Neural cell (in vitro differentiated cells): ENCODE results near the gene HRH4. TPM values are rescaled to one million over a fixed set of nuclear protein-coding genes. Genes with fewer than 3 reads are reported as not detected.

Experiments
- H2AFZ ChIP-seq: fragments of 200-600, 300-800 bp; sonication (generic), shearing (Covaris generic); 2 replicates; pipeline ENCODE4 v1.6.0; 2014; ENCODE audit warnings: low read depth, mild to moderate bottlenecking, antibody characterized with exemption, low read length, moderate library complexity
- H3F3A ChIP-seq: fragments of 200-600 bp; shearing (Covaris generic); 2 replicates; pipeline ENCODE4 v1.6.1; 2016; ENCODE audit warnings: mild to moderate bottlenecking, moderate library complexity, mixed read lengths, antibody characterized with exemption, low read length; ENCODE audit not compliant: insufficient read depth, poor library complexity, severe bottlenecking
- H3K27ac ChIP-seq: fragments of 200-600, 300-800 bp; sonication (generic), shearing (Covaris generic); 2 replicates; pipeline ENCODE4 v1.5.1; 2014; ENCODE audit warnings: mild to moderate bottlenecking, low read length, moderate library complexity
- H3K27me3 ChIP-seq: fragments of 300-800, 200-600 bp; sonication (generic), shearing (Covaris generic); 2 replicates; pipeline ENCODE4 v1.6.0; 2014; ENCODE audit warnings: mild to moderate bottlenecking, low read depth, low read length, moderate library complexity; ENCODE audit not compliant: insufficient read depth
- H3K36me3 ChIP-seq: fragments of 300-800, 200-600 bp; sonication (generic), shearing (Covaris generic); 2 replicates; pipeline ENCODE4 v1.5.1; 2014; ENCODE audit warnings: mild to moderate bottlenecking, antibody characterized with exemption, low read length, moderate library complexity; ENCODE audit not compliant: insufficient read depth
- H3K4me2 ChIP-seq: fragments of 300-800, 200-600 bp; sonication (generic), shearing (Covaris generic); 2 replicates; pipeline ENCODE4 v1.6.0; 2014; ENCODE audit warnings: mild to moderate bottlenecking, low read length
- H3K4me3 ChIP-seq: fragments of 300-800, 200-600 bp; sonication (generic), shearing (Covaris generic); 2 replicates; pipeline ENCODE4 v1.5.1; 2014; ENCODE audit warnings: mild to moderate bottlenecking, low read length, moderate library complexity
- H3K79me2 ChIP-seq: fragments of 200-600 bp; shearing (Covaris generic); replicated peaks from 2 replicates; pipeline ENCODE4 v1.6.0; 2014; ENCODE audit warnings: mild to moderate bottlenecking, low read length, moderate library complexity; ENCODE audit not compliant: insufficient read depth
- H3K9ac ChIP-seq: fragments of 300-800, 200-600 bp; sonication (generic), shearing (Covaris generic); 2 replicates; pipeline ENCODE4 v1.6.1; 2016; ENCODE audit warnings: mild to moderate bottlenecking, low read length, mixed read lengths
- H3K9me2 ChIP-seq: fragments of 200-600 bp; shearing (Covaris generic); 2 replicates; pipeline ENCODE4 v1.6.1; 2016; ENCODE audit warnings: mild to moderate bottlenecking, low read length, mixed read lengths; ENCODE audit not compliant: insufficient read depth
- H3K9me3 ChIP-seq: fragments of 200-600, 300-800 bp; sonication (generic), shearing (Covaris generic); 2 replicates; pipeline ENCODE4 v1.6.1; 2016; ENCODE audit warnings: mild to moderate bottlenecking, mixed run types, low read length, moderate library complexity, mixed read lengths
- H4K20me1 ChIP-seq: fragments of 200-600 bp; shearing (Covaris generic); 2 replicates; pipeline ENCODE4 v1.6.1; 2016; ENCODE audit warnings: mild to moderate bottlenecking, mixed run types; ENCODE audit not compliant: insufficient read depth
- CTCF ChIP-seq: fragments of 450-650 bp; IDR thresholded peaks from 2 replicates; pipeline ENCODE4 v1.5.1; 2014; ENCODE audit warnings: antibody characterized with exemption, mild to moderate bottlenecking, moderate library complexity; ENCODE audit not compliant: poor library complexity, severe bottlenecking
- EP300 ChIP-seq: fragments of 450-650 bp; conservative IDR thresholded peaks from 2 replicates; pipeline ENCODE4 v1.6.1; 2014; ENCODE audit warnings: antibody characterized with exemption, mild to moderate bottlenecking, moderate library complexity; ENCODE audit not compliant: poor library complexity, severe bottlenecking
- EZH2 ChIP-seq: fragments of 200-600, 300-800 bp; shearing (Covaris generic), sonication (generic); IDR thresholded peaks from 2 replicates; pipeline ENCODE4 v1.6.1; 2014; ENCODE audit warnings: antibody characterized with exemption, low read length, borderline replicate concordance, mild to moderate bottlenecking; ENCODE audit not compliant: insufficient read depth, poor library complexity, severe bottlenecking
- MXI1 ChIP-seq: fragments of 450-650 bp; conservative IDR thresholded peaks from 2 replicates; pipeline ENCODE4 v1.6.1; 2014; ENCODE audit warnings: antibody characterized with exemption, mild to moderate bottlenecking; ENCODE audit not compliant: poor library complexity, severe bottlenecking
- POLR2AphosphoS5 ChIP-seq: IDR thresholded peaks from 2 replicates; pipeline ENCODE4 v1.6.1; 2012
- RAD21 ChIP-seq: fragments of 450-650 bp; conservative IDR thresholded peaks from 2 replicates; pipeline ENCODE4 v1.6.1; 2014; ENCODE audit warnings: antibody characterized with exemption, mild to moderate bottlenecking, moderate library complexity
- SMC3 ChIP-seq: fragments of 450-650 bp; conservative IDR thresholded peaks from 2 replicates; pipeline ENCODE4 v1.6.1; 2014; ENCODE audit warnings: antibody characterized with exemption, mild to moderate bottlenecking, moderate library complexity; ENCODE audit not compliant: poor library complexity
- TAF1 ChIP-seq: IDR thresholded peaks from 2 replicates; pipeline ENCODE4 v1.6.1; 2012; ENCODE audit warnings: low read depth
- polyA plus RNA-seq: library from polyadenylated mRNA; depleted of rRNA; stranded (reverse); fragments of >200 nt; gene quantifications from 2 replicates; pipeline ENCODE4 v1.2.3, GENCODE V29; 2014
- TF ChIP-seq, protein P1 (sequence below): IDR thresholded peaks from 2 replicates; pipeline ENCODE4 v1.6.1; 2012; ENCODE audit warnings: borderline replicate concordance

The HRH4 gene
- polyA plus RNA-seq, 1 donor from 2014 or later, result not detected

DNA sequence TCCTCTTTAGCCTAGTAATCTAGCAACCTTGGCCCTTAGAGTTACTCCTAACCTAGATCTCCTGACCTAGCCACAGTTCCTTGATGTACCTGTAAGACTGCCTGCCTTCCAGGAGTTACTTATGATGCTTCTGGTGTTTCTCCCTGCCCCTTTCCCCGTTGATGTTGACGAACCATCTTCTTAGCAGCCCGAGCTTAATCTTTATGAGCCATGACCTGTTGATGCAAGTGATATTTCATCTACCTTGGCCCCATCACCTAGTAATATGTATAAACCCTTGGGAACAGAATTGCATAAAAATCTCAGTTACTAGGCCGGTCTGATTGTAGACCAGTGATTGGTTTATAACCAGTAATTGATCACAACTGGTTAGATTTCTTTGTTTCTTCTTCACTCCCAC, 31.2 kb upstream of the HRH4 start:
- Histone ChIP-seq H3K9ac (no peak overlapping the region), H3K9me2 (no peaks in the 10 kb centered on the region), H3K9me3 (no peaks in the 10 kb centered on the region), H3K36me3 (no peaks in the 10 kb centered on the region), H3K27me3 (no peaks in the 10 kb centered on the region), H3K79me2 (no peaks in the 10 kb centered on the region), H3K4me2 (no peak overlapping the region), H2AFZ (no peak overlapping the region), H3K4me3 (no peak overlapping the region), H3F3A (no peaks in the 10 kb centered on the region), H3K27ac (no peak overlapping the region), H4K20me1 (no peaks in the 10 kb centered on the region)
- no peak for TF ChIP-seq POLR2AphosphoS5
- TF ChIP-seq TAF1, result no peak
- TF ChIP-seq RAD21, result no peak
- no peak for TF ChIP-seq CTCF
- TF ChIP-seq SMC3, result no peak
- no peak for TF ChIP-seq MXI1
- TF ChIP-seq, protein P1, sequence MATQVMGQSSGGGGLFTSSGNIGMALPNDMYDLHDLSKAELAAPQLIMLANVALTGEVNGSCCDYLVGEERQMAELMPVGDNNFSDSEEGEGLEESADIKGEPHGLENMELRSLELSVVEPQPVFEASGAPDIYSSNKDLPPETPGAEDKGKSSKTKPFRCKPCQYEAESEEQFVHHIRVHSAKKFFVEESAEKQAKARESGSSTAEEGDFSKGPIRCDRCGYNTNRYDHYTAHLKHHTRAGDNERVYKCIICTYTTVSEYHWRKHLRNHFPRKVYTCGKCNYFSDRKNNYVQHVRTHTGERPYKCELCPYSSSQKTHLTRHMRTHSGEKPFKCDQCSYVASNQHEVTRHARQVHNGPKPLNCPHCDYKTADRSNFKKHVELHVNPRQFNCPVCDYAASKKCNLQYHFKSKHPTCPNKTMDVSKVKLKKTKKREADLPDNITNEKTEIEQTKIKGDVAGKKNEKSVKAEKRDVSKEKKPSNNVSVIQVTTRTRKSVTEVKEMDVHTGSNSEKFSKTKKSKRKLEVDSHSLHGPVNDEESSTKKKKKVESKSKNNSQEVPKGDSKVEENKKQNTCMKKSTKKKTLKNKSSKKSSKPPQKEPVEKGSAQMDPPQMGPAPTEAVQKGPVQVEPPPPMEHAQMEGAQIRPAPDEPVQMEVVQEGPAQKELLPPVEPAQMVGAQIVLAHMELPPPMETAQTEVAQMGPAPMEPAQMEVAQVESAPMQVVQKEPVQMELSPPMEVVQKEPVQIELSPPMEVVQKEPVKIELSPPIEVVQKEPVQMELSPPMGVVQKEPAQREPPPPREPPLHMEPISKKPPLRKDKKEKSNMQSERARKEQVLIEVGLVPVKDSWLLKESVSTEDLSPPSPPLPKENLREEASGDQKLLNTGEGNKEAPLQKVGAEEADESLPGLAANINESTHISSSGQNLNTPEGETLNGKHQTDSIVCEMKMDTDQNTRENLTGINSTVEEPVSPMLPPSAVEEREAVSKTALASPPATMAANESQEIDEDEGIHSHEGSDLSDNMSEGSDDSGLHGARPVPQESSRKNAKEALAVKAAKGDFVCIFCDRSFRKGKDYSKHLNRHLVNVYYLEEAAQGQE, result no peak
- TF ChIP-seq EP300, result no peak
- TF ChIP-seq EZH2, result no peak

- H3K79me2 ChIP-seq, result no peaks in the 10 kb centered on the region
- H2AFZ ChIP-seq, result no peak overlapping the region
- H3K9me2 ChIP-seq, result no peaks in the 10 kb centered on the region
- no peak overlapping the region for H3K9ac ChIP-seq
- no peak overlapping the region for H3K4me2 ChIP-seq
- H3K4me3 ChIP-seq, result no peak overlapping the region
- TF ChIP-seq TAF1 (no peak), MXI1 (no peak), RAD21 (no peak), SMC3 (no peak), EZH2 (no peak), POLR2AphosphoS5 (no peak), EP300 (no peak), CTCF (no peak)
- TF ChIP-seq, protein P1, result no peak
- H3K9me3 ChIP-seq, result no peaks in the 10 kb centered on the region
- H3F3A ChIP-seq, result no peaks in the 10 kb centered on the region
- H3K36me3 ChIP-seq, result no peaks in the 10 kb centered on the region
- H3K27ac ChIP-seq, result no peak overlapping the region
- H4K20me1 ChIP-seq, result no peaks in the 10 kb centered on the region
- no peaks in the 10 kb centered on the region for H3K27me3 ChIP-seq
These were observed 27.8 kb upstream of the HRH4 start for GRCh38 chr18:24432618-24433017.
